ENCODE data around the gene ACKR3. TPM values are rescaled to one million over a fixed set of nuclear protein-coding genes. Genes with fewer than 3 reads are reported as not detected.

ACKR3 gene
- total RNA-seq, 2 experiments from 2014 or later, result 0.46 to 2.1 TPM

DNA sequence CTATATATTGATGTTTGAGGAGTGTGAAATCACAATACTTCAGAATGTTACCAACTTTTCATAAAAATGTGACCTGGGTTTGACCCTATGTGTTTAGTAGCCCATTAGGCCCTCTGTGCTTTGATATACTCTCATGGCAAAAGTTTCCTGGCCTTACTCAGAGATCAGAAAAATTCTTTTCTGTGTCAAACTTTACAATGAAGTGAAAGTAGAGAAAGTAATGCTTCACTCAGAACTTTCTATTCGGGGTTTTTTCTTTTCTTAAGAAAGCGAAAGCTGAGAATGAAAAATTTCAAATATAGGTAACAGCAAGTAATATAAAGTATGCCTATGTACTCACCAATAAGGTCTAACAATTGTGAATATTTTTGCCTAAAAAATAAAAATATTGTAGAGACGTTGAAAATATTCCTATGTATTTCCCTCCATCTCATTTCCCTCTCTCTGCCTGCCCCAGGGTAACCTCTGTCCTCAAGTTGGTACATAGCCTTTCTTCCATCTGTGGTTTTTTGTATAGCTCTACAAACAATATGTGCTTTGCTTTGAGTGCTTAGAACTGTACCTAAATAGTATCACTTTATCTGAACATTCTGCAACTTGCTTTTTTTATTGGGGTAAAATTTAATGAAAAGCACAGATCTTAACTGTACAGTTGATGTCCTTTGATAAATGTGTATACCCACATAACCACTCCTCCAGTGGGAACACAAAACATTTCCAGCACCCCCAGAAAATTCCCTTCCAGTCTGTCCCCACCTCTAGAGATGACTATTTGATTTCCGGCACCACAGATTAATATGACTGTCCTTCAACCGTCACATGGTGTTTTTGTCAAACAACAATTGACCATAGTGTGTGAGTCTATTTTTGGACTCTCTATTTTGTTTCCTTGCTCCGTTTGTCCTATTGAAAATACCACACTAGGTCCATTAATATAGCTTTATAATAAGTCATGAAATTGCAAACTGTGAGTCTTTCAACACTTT is 10.3 kb upstream of the ACKR3 start:
- ChIA-PET POLR2A (interaction anchor here (0.6 to 1.0 kb wide), 3 partner anchors 12 to 501 kb away, joined by 3 read pairs; no protein-coding TSS in a partner anchor), CTCF (ENCODE audit: unreplicated experiment) (no interaction called here)
- H4K20me1 ChIP-seq (ENCODE audit: insufficient read depth, low read length), result no peaks in the 10 kb centered on the region
- H3K4me1 ChIP-seq (ENCODE audit: insufficient read depth, low read length, poor library complexity, severe bottlenecking), result peaks cover 49% of the 10 kb centered on the region
- no peak overlapping the region for H3K4me2 ChIP-seq (ENCODE audit: low read length)
- peaks cover 5% of the 10 kb centered on the region; the same call in 1 of the 2 replicates for H3K9me3 ChIP-seq (ENCODE audit: low read length)
- H3K27ac ChIP-seq (ENCODE audit: low read depth, low read length, poor library complexity, severe bottlenecking), result no peak overlapping the region
- no peak for DNase-seq (ENCODE audit: low spot score)
- H3K79me2 ChIP-seq (ENCODE audit: insufficient read depth, low read depth, low read length), result no peaks in the 10 kb centered on the region
- intact Hi-C loops (cut with micrococcal nuclease; ENCODE audit: unreplicated experiment), result no loop called here
- no peak overlapping the region for H3K4me3 ChIP-seq (ENCODE audit: low read depth, low read length, poor library complexity, severe bottlenecking)
- H3K9me2 ChIP-seq (ENCODE audit: insufficient read depth, low read length), result no peaks in the 10 kb centered on the region
- H3K36me3 ChIP-seq (ENCODE audit: insufficient read depth, low read length), result no peaks in the 10 kb centered on the region; the same call in 1 of the 2 replicates
- TF ChIP-seq, protein P1, sequence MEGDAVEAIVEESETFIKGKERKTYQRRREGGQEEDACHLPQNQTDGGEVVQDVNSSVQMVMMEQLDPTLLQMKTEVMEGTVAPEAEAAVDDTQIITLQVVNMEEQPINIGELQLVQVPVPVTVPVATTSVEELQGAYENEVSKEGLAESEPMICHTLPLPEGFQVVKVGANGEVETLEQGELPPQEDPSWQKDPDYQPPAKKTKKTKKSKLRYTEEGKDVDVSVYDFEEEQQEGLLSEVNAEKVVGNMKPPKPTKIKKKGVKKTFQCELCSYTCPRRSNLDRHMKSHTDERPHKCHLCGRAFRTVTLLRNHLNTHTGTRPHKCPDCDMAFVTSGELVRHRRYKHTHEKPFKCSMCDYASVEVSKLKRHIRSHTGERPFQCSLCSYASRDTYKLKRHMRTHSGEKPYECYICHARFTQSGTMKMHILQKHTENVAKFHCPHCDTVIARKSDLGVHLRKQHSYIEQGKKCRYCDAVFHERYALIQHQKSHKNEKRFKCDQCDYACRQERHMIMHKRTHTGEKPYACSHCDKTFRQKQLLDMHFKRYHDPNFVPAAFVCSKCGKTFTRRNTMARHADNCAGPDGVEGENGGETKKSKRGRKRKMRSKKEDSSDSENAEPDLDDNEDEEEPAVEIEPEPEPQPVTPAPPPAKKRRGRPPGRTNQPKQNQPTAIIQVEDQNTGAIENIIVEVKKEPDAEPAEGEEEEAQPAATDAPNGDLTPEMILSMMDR (conservative IDR thresholded peaks at IDR 0.05; ENCODE audit: low read length), result no peak
- no peak for TF ChIP-seq EZH2phosphoT487 (IDR thresholded peaks at IDR 0.05; ENCODE audit: borderline replicate concordance, low read depth, low read length)
- BruUV-seq (replicated peaks), result no TSS peak
- H2AFZ ChIP-seq (ENCODE audit: low read length), result peak overlapping the region; percentile 40

DNA sequence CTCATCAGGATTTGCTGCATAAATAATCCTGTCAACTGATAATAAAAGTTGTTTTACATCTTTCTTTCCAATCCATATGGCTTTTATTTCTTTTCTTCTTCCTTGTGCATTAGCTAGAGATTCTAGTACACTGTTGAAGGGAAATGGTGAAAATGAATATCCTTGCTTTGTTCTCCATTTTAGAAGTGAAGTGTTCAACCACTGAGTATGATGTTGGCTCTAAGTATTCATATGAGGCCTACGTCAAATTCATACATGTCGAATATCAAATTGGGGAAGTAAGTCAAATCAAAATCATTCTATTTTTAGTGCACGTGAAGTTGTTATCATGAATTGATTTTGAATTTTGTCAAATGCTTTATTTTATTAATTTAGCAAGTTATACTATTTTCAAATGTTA is 7.8 kb upstream of the ACKR3 start:
- peaks cover 55% of the 10 kb centered on the region for H3K4me1 ChIP-seq (ENCODE audit: insufficient read depth, low read length, poor library complexity, severe bottlenecking)
- intact Hi-C loops (cut with micrococcal nuclease; ENCODE audit: unreplicated experiment), result no loop called here
- POLR2A ChIA-PET, result interaction anchor here (1.2 to 1.4 kb wide), 2 partner anchors 15 kb away, joined by 3 to 5 read pairs; no protein-coding TSS in a partner anchor
- no peak overlapping the region; the same call in 1 of the 2 replicates for H3K4me2 ChIP-seq (ENCODE audit: low read length)
- no peaks in the 10 kb centered on the region for H3K79me2 ChIP-seq (ENCODE audit: insufficient read depth, low read depth, low read length)
- peak overlapping the region; percentile 49; the same call in 1 of the 2 replicates for H2AFZ ChIP-seq (ENCODE audit: low read length)
- H3K27ac ChIP-seq (ENCODE audit: low read depth, low read length, poor library complexity, severe bottlenecking), result no peak overlapping the region
- CTCF ChIA-PET (ENCODE audit: unreplicated experiment), result no interaction called here
- no peak overlapping the region for H3K4me3 ChIP-seq (ENCODE audit: low read depth, low read length, poor library complexity, severe bottlenecking)
- no peak for TF ChIP-seq EZH2phosphoT487 (IDR thresholded peaks at IDR 0.05; ENCODE audit: borderline replicate concordance, low read depth, low read length)
- TF ChIP-seq, protein P1 (conservative IDR thresholded peaks at IDR 0.05; ENCODE audit: low read length), result no peak
- H3K9me2 ChIP-seq (ENCODE audit: insufficient read depth, low read length), result no peaks in the 10 kb centered on the region
- no peaks in the 10 kb centered on the region for H3K36me3 ChIP-seq (ENCODE audit: insufficient read depth, low read length)
- DNase-seq (ENCODE audit: low spot score), result no peak
- H3K9me3 ChIP-seq (ENCODE audit: low read length), result no peaks in the 10 kb centered on the region
- H4K20me1 ChIP-seq (ENCODE audit: insufficient read depth, low read length), result no peaks in the 10 kb centered on the region
- BruUV-seq (replicated peaks), result no TSS peak
